ENCODE data around the gene PADI4. TPM values are rescaled to one million over a fixed set of nuclear protein-coding genes. Genes with fewer than 3 reads are reported as not detected.
"Not testable (repeated sequence)": the region's sequence is repeated elsewhere in the genome, so short reads cannot be mapped to it uniquely, and the experiment has no call there.

PADI4 gene
- total RNA-seq, 1 donor from 2014 or later: 0.29 TPM

DNA sequence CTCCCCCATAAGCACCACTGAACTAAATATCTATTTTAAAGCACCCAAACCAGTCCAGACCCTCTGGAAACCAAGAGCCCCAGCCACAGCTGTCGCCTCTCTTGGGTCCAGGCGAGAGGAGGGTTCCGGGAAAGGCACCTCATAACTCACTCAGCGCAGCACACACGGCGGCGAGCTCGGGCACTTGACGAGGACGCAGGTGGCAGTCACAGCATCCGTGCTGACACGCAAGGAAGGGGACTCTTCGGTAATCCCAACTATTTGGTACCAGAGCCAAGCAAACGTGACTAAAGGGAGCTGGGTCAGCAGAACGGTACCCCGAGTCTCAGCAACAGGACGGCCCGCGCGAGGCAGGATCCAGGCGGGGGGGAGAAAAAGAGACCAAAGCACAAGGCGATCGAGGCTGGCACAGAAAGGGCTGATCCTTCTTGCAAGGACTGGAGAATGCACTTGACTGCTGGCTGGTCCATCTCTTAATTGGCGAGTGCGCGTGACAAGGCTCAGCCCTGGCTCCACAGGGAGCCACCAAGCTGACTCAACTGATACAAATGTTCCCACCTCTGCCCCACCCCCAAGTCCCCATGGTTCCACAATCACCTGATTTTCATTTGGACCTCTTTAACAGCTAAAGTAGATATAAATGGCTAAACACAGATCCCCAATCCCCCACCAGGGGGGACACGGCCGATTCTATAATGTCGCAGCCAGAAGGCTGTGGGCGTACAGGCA, 100.0 kb downstream of the PADI4 start:
- H3K9me3 Mint-ChIP-seq; H3K27ac Mint-ChIP-seq; POLR2A ChIA-PET; DNase-seq; H3K27me3 Mint-ChIP-seq; H3K4me1 Mint-ChIP-seq; H3K4me3 Mint-ChIP-seq; ATAC-seq (ENCODE audit: low read depth): not testable (repeated sequence)
- CTCF ChIA-PET: interaction anchor here (0.6 kb wide), 1 partner anchor 79 kb away, joined by 3 read pairs; no protein-coding TSS in a partner anchor
- intact Hi-C loops (cut with micrococcal nuclease): loop anchor here (10.0 kb wide), 1 partner anchor 173 kb away; no protein-coding TSS in a partner anchor
- H3K36me3 Mint-ChIP-seq (ENCODE audit: low read depth): peaks cover 68% of the 10 kb centered on the region

DNA sequence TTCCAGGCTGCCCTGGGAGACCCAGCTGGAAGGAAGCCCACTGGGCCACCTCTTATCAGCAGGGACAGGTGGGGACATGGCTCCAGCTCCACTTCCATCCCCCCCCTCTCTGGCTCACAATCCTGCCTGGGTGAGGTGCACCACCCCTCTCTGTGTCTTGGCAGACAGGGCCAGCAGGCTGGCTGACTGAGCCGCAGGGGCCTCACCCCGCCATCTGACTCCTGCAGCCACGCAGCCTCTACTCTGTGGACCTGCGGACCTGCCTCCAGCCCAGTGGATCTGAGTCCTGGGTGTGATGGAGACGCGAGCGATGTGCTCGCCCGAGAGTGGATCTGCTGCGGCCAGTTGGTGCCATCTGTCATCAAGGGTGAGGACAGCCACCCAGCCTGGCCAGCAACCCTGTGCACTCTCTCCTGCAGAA, 101.4 kb downstream of the PADI4 start:
- Mint-ChIP-seq H3K4me3 (no peak overlapping the region), H3K27ac (no peak overlapping the region), H3K27me3 (no peaks in the 10 kb centered on the region), H3K9me3 (no peaks in the 10 kb centered on the region), H3K36me3 (ENCODE audit: low read depth) (peaks cover 82% of the 10 kb centered on the region), H3K4me1 (no peaks in the 10 kb centered on the region)
- intact Hi-C loops (cut with micrococcal nuclease): loop anchor here (10.0 kb wide), 1 partner anchor 175 kb away; no protein-coding TSS in a partner anchor
- ChIA-PET POLR2A (no interaction called here), CTCF (no interaction called here)
- DNase-seq: no peak
- TF ChIP-seq CTCF (IDR thresholded peaks at IDR 0.05): no peak
- no peak for ATAC-seq (ENCODE audit: low read depth)

GRCh38 chr1:17412093-17412870, 104.3 kb downstream of the PADI4 start:
- CTCF ChIA-PET: no interaction called here
- POLR2A ChIA-PET: interaction anchor here (0.5 kb wide), 1 partner anchor 27 kb away, joined by 3 read pairs; the partner anchor contains the start of gene RCC2
- Mint-ChIP-seq H3K27ac (no peak overlapping the region), H3K36me3 (ENCODE audit: low read depth) (peaks cover 95% of the 10 kb centered on the region), H3K4me1 (no peaks in the 10 kb centered on the region), H3K27me3 (no peaks in the 10 kb centered on the region), H3K9me3 (no peaks in the 10 kb centered on the region), H3K4me3 (no peak overlapping the region)
- no peak for ATAC-seq (ENCODE audit: low read depth)
- intact Hi-C loops (cut with micrococcal nuclease): no loop called here
- no peak for TF ChIP-seq CTCF (IDR thresholded peaks at IDR 0.05)
- DNase-seq: no peak

Other genes starting within 250 kb of the PADI4 start
- 7.2 and 9.9 TPM in 2 replicates for gene PADI2, start 188.7 kb upstream of the PADI4 start, total RNA-seq
- not detected in 2 replicates for gene PADI1, start 103.1 kb upstream of the PADI4 start, total RNA-seq
- gene PADI3, start 59.1 kb upstream of the PADI4 start, total RNA-seq: not detected in 2 replicates
- not detected in 2 replicates for gene PADI6, start 64.0 kb downstream of the PADI4 start, total RNA-seq
- gene RCC2, start 131.5 kb downstream of the PADI4 start, total RNA-seq: 79.4 and 85.1 TPM in 2 replicates
- gene ARHGEF10L, start 231.5 kb downstream of the PADI4 start, total RNA-seq: 0.59 and 0.62 TPM in 2 replicates